Adrenal gland (tissue), 12 donors: ENCODE measurements around the gene ARHGEF28. TPM values are rescaled to one million over a fixed set of nuclear protein-coding genes. Genes with fewer than 3 reads are reported as not detected.

Experiments used
- DNase-seq, 7 donors: peaks; one replicate each; pipeline ENCODE4 v3.0.0-alpha.2; 2019 to 2020
- H3K27ac ChIP-seq, 5 donors: fragments of 200-600 bp; sonication (generic) in 4 of 5; 1 replicate in 3 of 5; 2 replicates in 2 of 5; pipeline versions ENCODE4 v1.5.1 to v1.8.0; 2016 to 2020; ENCODE audit warnings: mild to moderate bottlenecking in 1 of 5
- H3K27me3 ChIP-seq: fragments of 200-600 bp; 2 replicates; pipeline ENCODE4 v1.8.0; 2021
- H3K36me3 ChIP-seq, 2 donors: fragments of 200-600 bp; replicated peaks in 1 of 2; 1 replicate in 1 of 2; 2 replicates in 1 of 2; pipeline versions ENCODE4 v1.5.1 to v1.8.0; 2018 to 2022
- H3K4me1 ChIP-seq, 2 donors: fragments of 200-600 bp; replicated peaks in 1 of 2; 1 replicate in 1 of 2; 2 replicates in 1 of 2; pipeline versions ENCODE4 v1.5.1 to v1.8.0; 2018 to 2021
- H3K4me3 ChIP-seq, 4 donors: fragments of 200-600 bp; sonication (generic) in 3 of 4; one replicate each; pipeline ENCODE4 v1.5.1; 2016 to 2018
- H3K9me3 ChIP-seq, 3 donors: fragments of 200-600 bp; sonication (generic) in 1 of 3; replicated peaks in 1 of 3; 1 replicate in 2 of 3; 2 replicates in 1 of 3; pipeline versions ENCODE4 v1.5.1 to v1.8.0; 2016 to 2021
- POLR2A ChIP-seq, 2 donors: fragments of 450-650 bp; IDR thresholded peaks; one replicate each; pipeline ENCODE4 v1.6.1; 2017; ENCODE audit warnings: antibody characterized with exemption in 2 of 2, mild to moderate bottlenecking in 2 of 2, moderate library complexity in 1 of 2
- WGBS, 4 donors: extraction: QIAGEN DNeasy Blood & Tissue Kit in 2 of 4; methylation state at CpG; one replicate each; pipeline versions ENCODE4 v1.1.5 to v1.1.7; 2013 to 2017; 5-methylcytosine and 5-hydroxymethylcytosine counted together
- intact Hi-C, 2 donors: fragments of 100-400 bp; cut with DNase I; formaldehyde crosslinking; loops; one replicate each; pipeline versions ENCODE4 v1.14.1 to v1.15.0; 2022 to 2023
- polyA plus RNA-seq, 3 donors: library from polyadenylated mRNA; stranded (reverse); fragments of 200-250 nt in 2 of 3; fragments of 350-450 nt in 1 of 3; fragmentation: Illumina TruSeq in 1 of 3; extraction: RNeasy Lipid Tissue Mini Kit (QIAGEN cat#74804) in 1 of 3; gene quantifications; one replicate each; pipeline ENCODE4 v1.2.3, GENCODE V29; 2013 to 2014
- total RNA-seq, 9 donors: library from RNA; depleted of rRNA in 4 of 9; stranded (reverse); fragments of >200 nt in 4 of 9; fragments of 120-200 nt in 1 of 9; fragmentation: NEBNext Ultra II Directional in 1 of 9; extraction: Animal tissue kit (Norgen Biotek cat#: 25700) in 1 of 9; gene quantifications; one replicate each; pipeline versions ENCODE4 v1.1.0 to v1.2.4, GENCODE V29; 2013 to 2023
- TF ChIP-seq, protein P1 (sequence below), 6 experiments: fragments of 450-650 bp in 4 of 6; fragments of 200-600 bp in 2 of 6; sonication (generic) in 1 of 6; IDR thresholded peaks; 1 replicate in 5 of 6; 2 replicates in 1 of 6; pipeline versions ENCODE4 v1.5.1 to v1.8.0; 2016 to 2021; ENCODE audit warnings: antibody characterized with exemption in 6 of 6, mild to moderate bottlenecking in 2 of 6, moderate library complexity in 1 of 6
- donor health status: healthy with polysubstance abuse.
- donor health status: Bipolar disorder and iron deficiency.
- donor health status: DM: yes; HTN: yes; CAD: no.
- donor health status: DM: no; HTN: no; CAD: no.
- donor health status: DM: no; HTN: no; CAD: no.
- donor health status: DM: yes; HTN: yes; CAD: no.

The ARHGEF28 gene
- total and polyA plus RNA-seq, 12 donors, result 25.3 to 138 (median 42.4) TPM

- Histone ChIP-seq H3K36me3 (no peaks in the 10 kb centered on the region), H3K4me3 (no peak overlapping the region), H3K27me3 (no peaks in the 10 kb centered on the region), H3K27ac (no peak overlapping the region), H3K4me1 (no peaks in the 10 kb centered on the region), H3K9me3 (no peaks in the 10 kb centered on the region)
- 84 to 92% (median 86%) methylated on average over 5 of the region's 5 CpGs for WGBS, 4 donors
- DNase-seq, result no peak
- intact Hi-C loops, result no loop called here
- TF ChIP-seq, protein P1, sequence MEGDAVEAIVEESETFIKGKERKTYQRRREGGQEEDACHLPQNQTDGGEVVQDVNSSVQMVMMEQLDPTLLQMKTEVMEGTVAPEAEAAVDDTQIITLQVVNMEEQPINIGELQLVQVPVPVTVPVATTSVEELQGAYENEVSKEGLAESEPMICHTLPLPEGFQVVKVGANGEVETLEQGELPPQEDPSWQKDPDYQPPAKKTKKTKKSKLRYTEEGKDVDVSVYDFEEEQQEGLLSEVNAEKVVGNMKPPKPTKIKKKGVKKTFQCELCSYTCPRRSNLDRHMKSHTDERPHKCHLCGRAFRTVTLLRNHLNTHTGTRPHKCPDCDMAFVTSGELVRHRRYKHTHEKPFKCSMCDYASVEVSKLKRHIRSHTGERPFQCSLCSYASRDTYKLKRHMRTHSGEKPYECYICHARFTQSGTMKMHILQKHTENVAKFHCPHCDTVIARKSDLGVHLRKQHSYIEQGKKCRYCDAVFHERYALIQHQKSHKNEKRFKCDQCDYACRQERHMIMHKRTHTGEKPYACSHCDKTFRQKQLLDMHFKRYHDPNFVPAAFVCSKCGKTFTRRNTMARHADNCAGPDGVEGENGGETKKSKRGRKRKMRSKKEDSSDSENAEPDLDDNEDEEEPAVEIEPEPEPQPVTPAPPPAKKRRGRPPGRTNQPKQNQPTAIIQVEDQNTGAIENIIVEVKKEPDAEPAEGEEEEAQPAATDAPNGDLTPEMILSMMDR (IDR thresholded peaks at IDR 0.05), result no peak
- TF ChIP-seq POLR2A (IDR thresholded peaks at IDR 0.05), result no peak
Measured at GRCh38 chr5:73955271-73955846, 329.4 kb downstream of the ARHGEF28 start.

DNA sequence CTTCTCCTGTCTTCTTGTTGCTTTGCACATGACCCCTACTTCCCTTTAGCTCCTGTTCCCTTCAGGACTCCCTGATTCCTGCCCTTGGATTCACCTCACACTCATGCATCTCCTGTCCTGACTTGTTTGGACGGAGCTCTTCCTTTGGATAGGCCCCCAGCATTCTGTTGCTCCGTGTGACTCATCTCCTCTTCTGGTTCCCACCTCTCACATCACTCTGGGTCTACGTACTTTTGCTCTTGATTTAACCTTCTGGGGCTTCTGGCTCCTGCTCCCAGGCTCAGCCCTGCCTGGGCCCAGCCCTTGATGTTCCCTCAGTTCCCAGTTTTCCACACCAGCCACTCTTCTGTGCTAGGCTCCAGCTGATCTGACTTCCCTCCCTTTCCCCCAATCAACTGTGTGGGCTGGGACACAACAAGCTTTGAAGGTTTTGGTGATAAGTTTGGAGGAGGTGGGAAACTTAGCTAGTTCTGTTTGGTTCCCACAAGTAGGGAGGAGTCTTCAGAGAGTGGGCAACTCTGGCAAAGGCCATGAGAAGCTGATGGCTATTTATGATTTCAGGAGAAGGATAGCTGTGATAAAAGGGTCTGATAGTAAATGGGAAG, 331.5 kb downstream of the ARHGEF28 start:
- Histone ChIP-seq H3K36me3 (no peaks in the 10 kb centered on the region), H3K9me3 (no peaks in the 10 kb centered on the region), H3K27me3 (no peaks in the 10 kb centered on the region), H3K4me3 (no peak overlapping the region), H3K4me1 (no peaks in the 10 kb centered on the region), H3K27ac (no peak overlapping the region)
- intact Hi-C loops, result no loop called here
- WGBS, 4 donors, result 82 to 87% (median 83%) methylated on average over 3 of the region's 3 CpGs
- no peak for DNase-seq
- TF ChIP-seq, protein P1 (IDR thresholded peaks at IDR 0.05), result no peak
- TF ChIP-seq POLR2A (IDR thresholded peaks at IDR 0.05), result no peak

DNA sequence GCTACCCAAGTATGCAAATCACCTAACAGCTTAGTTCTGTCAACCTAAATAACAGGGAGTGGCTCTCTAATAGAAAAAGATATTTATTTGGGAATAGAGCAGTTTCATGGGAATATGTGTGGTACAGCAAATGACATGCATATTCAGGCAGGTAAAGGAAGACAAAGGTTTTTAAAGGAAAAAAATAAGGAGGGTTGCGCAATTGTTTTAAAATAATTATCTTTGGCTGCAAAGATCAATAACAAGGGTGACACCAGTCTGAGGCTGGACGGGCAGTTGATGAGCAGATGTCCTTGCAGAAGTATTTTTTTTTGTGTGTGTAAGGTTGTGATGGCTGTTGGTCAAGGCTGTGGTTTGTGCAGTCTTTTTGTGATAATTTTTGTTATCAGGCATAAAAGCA, 332.0 kb downstream of the ARHGEF28 start:
- intact Hi-C loops, result no loop called here
- WGBS, 4 donors, result 51 to 76% (median 52%) methylated on average over 2 of the region's 2 CpGs
- DNase-seq, result no peak
- Histone ChIP-seq H3K9me3 (no peaks in the 10 kb centered on the region), H3K4me1 (no peaks in the 10 kb centered on the region), H3K27me3 (no peaks in the 10 kb centered on the region), H3K36me3 (no peaks in the 10 kb centered on the region), H3K27ac (no peak overlapping the region), H3K4me3 (no peak overlapping the region)
- TF ChIP-seq, protein P1 (IDR thresholded peaks at IDR 0.05), result no peak
- no peak for TF ChIP-seq POLR2A (IDR thresholded peaks at IDR 0.05)

GRCh38 chr5:73960023-73960422, 334.0 kb downstream of the ARHGEF28 start:
- intact Hi-C loops, result no loop called here
- Histone ChIP-seq H3K4me3 (no peak overlapping the region), H3K27ac (no peak overlapping the region), H3K27me3 (no peaks in the 10 kb centered on the region), H3K9me3 (no peaks in the 10 kb centered on the region), H3K36me3 (no peaks in the 10 kb centered on the region), H3K4me1 (no peaks in the 10 kb centered on the region)
- TF ChIP-seq, protein P1 (IDR thresholded peaks at IDR 0.05), result no peak
- no peak for TF ChIP-seq POLR2A (IDR thresholded peaks at IDR 0.05)
- no peak for DNase-seq
- 49 to 94% (median 86%) methylated on average over 4 to 5 of the region's 5 CpGs for WGBS, 4 donors
